Transverse colon (tissue), 4 donors: ENCODE data around the gene SPRYD4.
"Not testable (repeated sequence)": the region's sequence is repeated elsewhere in the genome, so short reads cannot be mapped to it uniquely, and the experiment has no call there.

ENCODE experiments used
- CTCF ChIP-seq, 5 experiments: fragments of 200-600 bp in 3 of 5; fragments of 450-650 bp in 2 of 5; sonication (generic) in 3 of 5; IDR thresholded peaks; 1 replicate in 2 of 5; 2 replicates in 3 of 5; pipeline ENCODE4 v1.5.1; 2016 to 2017; ENCODE audit warnings: antibody characterized with exemption in 5 of 5, inconsistent platforms in 3 of 5, mild to moderate bottlenecking in 2 of 5, moderate library complexity in 1 of 5
- POLR2AphosphoS5 ChIP-seq, 3 donors: sonication (generic); formaldehyde crosslinking; IDR thresholded peaks; one replicate each; pipeline ENCODE4 v1.6.1; 2016; ENCODE audit warnings: antibody characterized with exemption in 3 of 3

- TF ChIP-seq CTCF (IDR thresholded peaks at IDR 0.05), result peak; percentile 18 to 49 (median 41)
- not testable (repeated sequence) for TF ChIP-seq POLR2AphosphoS5 (IDR thresholded peaks at IDR 0.05)
Measured at GRCh38 chr12:56496704-56497103, 28.3 kb downstream of the SPRYD4 start.
